Right lobe of liver (tissue), 4 donors: ENCODE data around the gene SSC5D.
"Not testable (repeated sequence)": the region's sequence is repeated elsewhere in the genome, so short reads cannot be mapped to it uniquely, and the experiment has no call there.

Experiments
- CTCF ChIP-seq, 4 donors: fragments of 200-600 bp in 3 of 4; fragments of 450-650 bp in 1 of 4; IDR thresholded peaks; one replicate each; pipeline versions ENCODE4 v1.5.1 to v1.8.0; 2016 to 2022; ENCODE audit warnings: antibody characterized with exemption in 4 of 4, mild to moderate bottlenecking in 2 of 4
- POLR2A ChIP-seq: fragments of 450-650 bp; IDR thresholded peaks from one replicate; pipeline ENCODE4 v1.6.1; 2017; ENCODE audit warnings: antibody characterized with exemption, mild to moderate bottlenecking
- donor health status: DM: no; HTN: no; CAD: no.
- donor health status: DM: no; HTN: no; CAD: no.
- donor health status: DM: no; HTN: yes; CAD: no.

- TF ChIP-seq CTCF (IDR thresholded peaks at IDR 0.05); POLR2A: not testable (repeated sequence)
Measured at GRCh38 chr19:55534280-55534679, 46.0 kb downstream of the SSC5D start.
